Liver (tissue), 3 donors: ENCODE measurements around the gene FRMD6.
"Not testable (repeated sequence)": the region's sequence is repeated elsewhere in the genome, so short reads cannot be mapped to it uniquely, and the experiment has no call there.

Experiments
- GABPA ChIP-seq, 2 donors: IDR thresholded peaks in 1 of 2; conservative IDR thresholded peaks in 1 of 2; 2 replicates each; pipeline ENCODE4 v1.6.1; 2016; ENCODE audit warnings: antibody characterized with exemption in 2 of 2, mild to moderate bottlenecking in 1 of 2, moderate library complexity in 1 of 2
- HNF4G ChIP-seq: IDR thresholded peaks from 2 replicates; pipeline ENCODE4 v1.6.1; 2016; ENCODE audit warnings: antibody characterized with exemption
- NR2F2 ChIP-seq: IDR thresholded peaks from 2 replicates; pipeline ENCODE4 v1.6.1; 2016; ENCODE audit warnings: antibody characterized with exemption
- RAD21 ChIP-seq, 2 donors: IDR thresholded peaks; 2 replicates each; pipeline ENCODE4 v1.6.1; 2016; ENCODE audit warnings: antibody characterized with exemption in 2 of 2, mild to moderate bottlenecking in 2 of 2
- RXRA ChIP-seq, 2 donors: IDR thresholded peaks; 2 replicates each; pipeline ENCODE4 v1.6.1; 2017 to 2018; ENCODE audit warnings: antibody characterized with exemption in 2 of 2, mild to moderate bottlenecking in 1 of 2
- SP1 ChIP-seq: IDR thresholded peaks from 2 replicates; pipeline ENCODE4 v1.6.1; 2018; ENCODE audit warnings: antibody characterized with exemption, mild to moderate bottlenecking
- TAF1 ChIP-seq: conservative IDR thresholded peaks from 2 replicates; pipeline ENCODE4 v1.6.1; 2016; ENCODE audit warnings: antibody characterized with exemption, mild to moderate bottlenecking
- YY1 ChIP-seq: IDR thresholded peaks from 2 replicates; pipeline ENCODE4 v1.6.1; 2016; ENCODE audit warnings: antibody characterized with exemption, mild to moderate bottlenecking
- TF ChIP-seq, protein P1 (sequence below): fragments of 150-350 bp; IDR thresholded peaks from 2 replicates; pipeline ENCODE4 v1.5.1; 2017; ENCODE audit warnings: improper control_type of control experiment, low read depth, low read length; ENCODE audit not compliant: missing input control
- TF ChIP-seq, protein P2 (sequence below): IDR thresholded peaks from 2 replicates; pipeline ENCODE4 v1.6.1; 2016; ENCODE audit warnings: antibody characterized with exemption, mild to moderate bottlenecking
- TF ChIP-seq, protein P3 (sequence below): IDR thresholded peaks from 2 replicates; pipeline ENCODE4 v1.6.1; 2016; ENCODE audit warnings: antibody characterized with exemption
- donor health status: healthy.
- donor health status: healthy.

DNA sequence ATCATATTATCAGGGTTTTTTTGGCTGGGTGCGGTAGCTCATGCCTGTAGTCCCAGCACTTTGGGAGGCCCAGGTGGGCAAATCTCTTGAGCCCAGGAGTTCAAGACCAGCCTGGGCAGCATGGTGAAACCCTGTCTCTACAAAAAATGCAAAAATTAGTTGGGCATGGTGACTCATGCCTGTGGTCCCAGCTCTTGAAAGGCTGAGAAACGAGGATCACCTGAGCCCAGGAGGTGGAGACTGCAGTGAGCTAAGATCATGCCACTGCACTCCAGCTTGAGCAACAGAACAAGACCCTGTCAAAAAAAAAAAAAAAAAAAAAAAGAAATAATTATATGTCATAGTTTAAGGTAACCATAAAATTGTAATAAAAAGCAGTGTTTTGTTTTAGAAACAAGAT lies 18.4 kb upstream of the FRMD6 start:
- TF ChIP-seq, protein P1, sequence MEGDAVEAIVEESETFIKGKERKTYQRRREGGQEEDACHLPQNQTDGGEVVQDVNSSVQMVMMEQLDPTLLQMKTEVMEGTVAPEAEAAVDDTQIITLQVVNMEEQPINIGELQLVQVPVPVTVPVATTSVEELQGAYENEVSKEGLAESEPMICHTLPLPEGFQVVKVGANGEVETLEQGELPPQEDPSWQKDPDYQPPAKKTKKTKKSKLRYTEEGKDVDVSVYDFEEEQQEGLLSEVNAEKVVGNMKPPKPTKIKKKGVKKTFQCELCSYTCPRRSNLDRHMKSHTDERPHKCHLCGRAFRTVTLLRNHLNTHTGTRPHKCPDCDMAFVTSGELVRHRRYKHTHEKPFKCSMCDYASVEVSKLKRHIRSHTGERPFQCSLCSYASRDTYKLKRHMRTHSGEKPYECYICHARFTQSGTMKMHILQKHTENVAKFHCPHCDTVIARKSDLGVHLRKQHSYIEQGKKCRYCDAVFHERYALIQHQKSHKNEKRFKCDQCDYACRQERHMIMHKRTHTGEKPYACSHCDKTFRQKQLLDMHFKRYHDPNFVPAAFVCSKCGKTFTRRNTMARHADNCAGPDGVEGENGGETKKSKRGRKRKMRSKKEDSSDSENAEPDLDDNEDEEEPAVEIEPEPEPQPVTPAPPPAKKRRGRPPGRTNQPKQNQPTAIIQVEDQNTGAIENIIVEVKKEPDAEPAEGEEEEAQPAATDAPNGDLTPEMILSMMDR: not testable (repeated sequence)
- not testable (repeated sequence) for TF ChIP-seq GABPA (IDR thresholded peaks at IDR 0.05 in 1 of 2, conservative IDR thresholded peaks at IDR 0.05 in 1 of 2); RXRA (IDR thresholded peaks at IDR 0.05); SP1; YY1; NR2F2; HNF4G; RAD21 (IDR thresholded peaks at IDR 0.05); TAF1
- TF ChIP-seq, protein P2, sequence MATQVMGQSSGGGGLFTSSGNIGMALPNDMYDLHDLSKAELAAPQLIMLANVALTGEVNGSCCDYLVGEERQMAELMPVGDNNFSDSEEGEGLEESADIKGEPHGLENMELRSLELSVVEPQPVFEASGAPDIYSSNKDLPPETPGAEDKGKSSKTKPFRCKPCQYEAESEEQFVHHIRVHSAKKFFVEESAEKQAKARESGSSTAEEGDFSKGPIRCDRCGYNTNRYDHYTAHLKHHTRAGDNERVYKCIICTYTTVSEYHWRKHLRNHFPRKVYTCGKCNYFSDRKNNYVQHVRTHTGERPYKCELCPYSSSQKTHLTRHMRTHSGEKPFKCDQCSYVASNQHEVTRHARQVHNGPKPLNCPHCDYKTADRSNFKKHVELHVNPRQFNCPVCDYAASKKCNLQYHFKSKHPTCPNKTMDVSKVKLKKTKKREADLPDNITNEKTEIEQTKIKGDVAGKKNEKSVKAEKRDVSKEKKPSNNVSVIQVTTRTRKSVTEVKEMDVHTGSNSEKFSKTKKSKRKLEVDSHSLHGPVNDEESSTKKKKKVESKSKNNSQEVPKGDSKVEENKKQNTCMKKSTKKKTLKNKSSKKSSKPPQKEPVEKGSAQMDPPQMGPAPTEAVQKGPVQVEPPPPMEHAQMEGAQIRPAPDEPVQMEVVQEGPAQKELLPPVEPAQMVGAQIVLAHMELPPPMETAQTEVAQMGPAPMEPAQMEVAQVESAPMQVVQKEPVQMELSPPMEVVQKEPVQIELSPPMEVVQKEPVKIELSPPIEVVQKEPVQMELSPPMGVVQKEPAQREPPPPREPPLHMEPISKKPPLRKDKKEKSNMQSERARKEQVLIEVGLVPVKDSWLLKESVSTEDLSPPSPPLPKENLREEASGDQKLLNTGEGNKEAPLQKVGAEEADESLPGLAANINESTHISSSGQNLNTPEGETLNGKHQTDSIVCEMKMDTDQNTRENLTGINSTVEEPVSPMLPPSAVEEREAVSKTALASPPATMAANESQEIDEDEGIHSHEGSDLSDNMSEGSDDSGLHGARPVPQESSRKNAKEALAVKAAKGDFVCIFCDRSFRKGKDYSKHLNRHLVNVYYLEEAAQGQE: not testable (repeated sequence)
- TF ChIP-seq, protein P3, sequence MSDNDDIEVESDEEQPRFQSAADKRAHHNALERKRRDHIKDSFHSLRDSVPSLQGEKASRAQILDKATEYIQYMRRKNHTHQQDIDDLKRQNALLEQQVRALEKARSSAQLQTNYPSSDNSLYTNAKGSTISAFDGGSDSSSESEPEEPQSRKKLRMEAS: not testable (repeated sequence)
